GM03348 (cell line): Measurements from ENCODE around the gene CLEC3B.

ENCODE experiments used
- DNase-seq: peaks from one replicate; pipeline ENCODE4 v3.0.0; 2012; ENCODE audit warnings: low spot score

Gene CLEC3B

DNA sequence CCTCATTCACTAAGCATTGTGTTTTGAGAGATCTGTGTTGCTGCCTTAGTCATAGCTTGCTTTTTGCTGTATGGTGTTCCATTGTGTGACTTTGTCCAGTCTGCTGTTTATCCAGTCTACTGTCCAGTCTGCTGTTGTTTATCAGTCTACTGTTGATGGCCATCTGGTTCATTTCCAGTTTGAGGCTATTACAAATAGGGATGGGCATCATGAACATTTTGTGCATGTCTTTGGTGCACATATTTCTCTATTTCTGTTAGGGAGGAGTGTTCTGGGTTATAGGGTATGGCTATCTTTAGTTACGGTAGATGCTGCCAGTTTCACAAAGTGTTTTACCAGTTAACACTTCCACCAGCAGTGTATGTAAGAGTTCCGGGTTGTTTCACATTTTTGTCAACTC, 22.2 kb upstream of the CLEC3B start:
- DNase-seq = no peak

GRCh38 chr3:45007091-45007490, 19.0 kb upstream of the CLEC3B start:
- DNase-seq = no peak

- DNase-seq = peak; percentile 79
These were observed 18.0 kb upstream of the CLEC3B start for GRCh38 chr3:45008117-45008516.

DNA sequence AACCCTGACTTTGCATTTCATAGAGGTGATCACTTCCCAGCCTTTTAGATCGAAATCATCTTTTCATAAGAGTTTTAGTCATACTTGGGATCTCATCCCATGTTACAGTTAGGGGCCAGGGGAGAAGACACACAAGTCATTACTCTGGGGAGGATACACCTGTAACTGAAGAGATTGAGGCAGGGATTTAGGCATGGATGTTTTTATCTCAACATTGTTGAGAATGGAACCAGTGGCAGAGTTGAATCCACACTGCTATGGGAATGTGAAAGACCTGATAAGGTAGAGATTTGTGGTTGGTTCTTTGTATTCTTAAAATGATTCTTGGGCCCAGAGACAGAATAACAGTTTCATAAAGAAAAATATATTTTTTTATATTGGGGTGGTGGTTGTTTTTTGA, 16.2 kb upstream of the CLEC3B start:
- no peak for DNase-seq

- peak; percentile 87 for DNase-seq
These were observed 15.2 kb upstream of the CLEC3B start for GRCh38 chr3:45010811-45011333.

- DNase-seq = peak; percentile 88
These were observed 14.2 kb upstream of the CLEC3B start for GRCh38 chr3:45011756-45012508.

DNA sequence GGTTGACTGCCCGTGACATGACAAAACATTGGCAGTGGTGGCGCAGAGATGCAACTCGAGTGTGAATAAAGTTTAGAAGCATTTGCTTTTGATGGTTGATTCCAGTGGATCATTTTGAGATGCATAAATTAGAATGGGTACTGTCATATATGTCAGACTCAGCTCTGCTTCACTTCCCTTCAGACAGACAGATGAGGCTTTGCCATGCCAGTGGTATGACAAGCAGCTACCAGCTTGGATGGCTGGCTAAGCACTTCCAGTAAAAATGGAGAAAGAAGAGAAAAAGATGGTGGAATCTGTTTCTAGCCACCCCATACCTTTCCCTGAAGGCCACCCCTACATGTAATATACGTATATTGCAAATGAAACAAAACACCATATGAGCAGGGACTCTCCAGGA, 13.5 kb upstream of the CLEC3B start:
- no peak for DNase-seq

- DNase-seq = no peak
These were observed 9.2 kb upstream of the CLEC3B start for GRCh38 chr3:45016916-45017315.

- no peak for DNase-seq
These were observed 8.3 kb upstream of the CLEC3B start for GRCh38 chr3:45017821-45018220.

GRCh38 chr3:45020534-45020933, 5.6 kb upstream of the CLEC3B start:
- no peak for DNase-seq

GRCh38 chr3:45021524-45022297, 4.4 kb upstream of the CLEC3B start:
- DNase-seq = no peak

DNA sequence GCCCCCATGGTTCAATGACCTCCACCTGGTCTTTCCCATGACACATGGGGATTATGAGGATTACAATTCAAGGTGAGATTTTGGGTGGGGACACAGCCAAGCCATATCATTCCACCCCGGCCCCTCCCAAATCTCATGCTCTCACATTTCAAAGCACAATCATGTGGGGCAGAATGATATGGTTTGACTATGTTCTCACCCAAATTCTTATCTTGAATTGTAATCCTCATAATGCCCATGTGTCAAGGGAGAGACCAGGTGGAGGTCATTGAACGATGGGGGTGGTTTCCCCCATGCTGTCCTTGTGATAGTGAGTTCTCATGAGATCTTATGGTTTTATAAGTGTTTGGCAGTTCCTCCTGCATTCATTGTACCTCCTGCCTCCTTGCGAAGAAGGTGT, 2.4 kb upstream of the CLEC3B start:
- no peak for DNase-seq

GRCh38 chr3:45024542-45025255, 1.4 kb upstream of the CLEC3B start:
- DNase-seq = no peak

GRCh38 chr3:45026957-45027356, 854 bp downstream of the CLEC3B start:
- DNase-seq = peak; percentile 71

GRCh38 chr3:45027441-45027840, 1.3 kb downstream of the CLEC3B start:
- DNase-seq = no peak

- no peak for DNase-seq
These were observed 3.1 kb downstream of the CLEC3B start for GRCh38 chr3:45029216-45029615.

GRCh38 chr3:45029661-45030060, 3.6 kb downstream of the CLEC3B start:
- peak; percentile 74 for DNase-seq

GRCh38 chr3:45031531-45031930, 5.4 kb downstream of the CLEC3B start:
- DNase-seq = no peak

- no peak for DNase-seq
These were observed 6.0 kb downstream of the CLEC3B start for GRCh38 chr3:45032113-45032512.

- no peak for DNase-seq
These were observed 7.7 kb downstream of the CLEC3B start for GRCh38 chr3:45033791-45034190.

DNA sequence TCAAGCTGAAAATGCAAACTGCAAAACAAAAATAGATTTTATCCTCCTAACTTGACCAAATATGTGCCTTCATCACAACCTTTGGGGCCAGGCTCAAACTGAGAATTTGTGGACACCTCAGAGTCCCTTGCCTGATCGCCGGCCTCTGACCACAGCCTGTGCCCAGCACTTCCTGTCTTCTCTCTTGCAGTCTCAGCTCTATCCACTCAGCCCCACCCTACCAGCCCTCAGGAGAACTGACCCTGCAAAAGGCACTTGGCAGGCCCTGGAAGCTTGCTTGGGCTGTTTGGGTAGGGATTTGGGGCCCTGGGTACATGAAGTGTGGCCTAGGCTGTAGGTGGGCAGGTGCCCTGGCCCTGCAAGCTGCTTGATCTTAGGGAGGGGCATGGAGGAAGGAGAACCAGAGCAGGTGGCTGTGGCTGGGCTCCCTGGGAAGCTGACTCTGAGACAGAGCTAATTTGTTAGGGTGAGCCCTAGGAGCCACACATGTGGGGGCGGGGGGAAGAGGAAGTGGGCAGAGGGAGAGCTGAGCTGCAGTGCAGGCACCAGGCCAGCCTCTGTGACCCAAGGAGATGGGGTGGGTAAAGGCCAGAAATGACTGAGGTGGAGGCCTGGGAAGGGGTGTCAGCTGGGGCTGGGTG, 8.6 kb downstream of the CLEC3B start:
- no peak for DNase-seq
